Neuronal stem cell (in vitro differentiated cells): ENCODE measurements around the gene RTL5.

Experiments used
- DNase-seq: peaks from one replicate; pipeline ENCODE4 v3.0.0-alpha.2; 2013; ENCODE audit warnings: low spot score
- H2AFZ ChIP-seq: one replicate; pipeline ENCODE4 v1.6.1; 2013; ENCODE audit warnings: mild to moderate bottlenecking, low read length, inconsistent platforms
- H2AK5ac ChIP-seq: 2 replicates; pipeline ENCODE4 v1.6.1; 2013; ENCODE audit warnings: low read depth, mild to moderate bottlenecking, inconsistent platforms, low read length, moderate library complexity, mixed read lengths
- H2BK120ac ChIP-seq: 2 replicates; pipeline ENCODE4 v1.6.1; 2013; ENCODE audit warnings: low read depth, mild to moderate bottlenecking, inconsistent platforms, low read length, moderate library complexity, mixed read lengths
- H2BK12ac ChIP-seq: one replicate; pipeline ENCODE4 v1.6.1; 2013; ENCODE audit warnings: low read length, inconsistent platforms
- H2BK15ac ChIP-seq: 2 replicates; pipeline ENCODE4 v1.6.1; 2013; ENCODE audit warnings: mild to moderate bottlenecking, low read length, inconsistent platforms, mixed read lengths
- H2BK5ac ChIP-seq: one replicate; pipeline ENCODE4 v1.6.1; 2013; ENCODE audit warnings: inconsistent platforms, mild to moderate bottlenecking, low read length, moderate library complexity
- H3K14ac ChIP-seq: one replicate; pipeline ENCODE4 v1.6.1; 2013; ENCODE audit warnings: low read length, inconsistent platforms
- H3K18ac ChIP-seq: 2 replicates; pipeline ENCODE4 v1.6.1; 2013; ENCODE audit warnings: low read length, inconsistent platforms
- H3K23ac ChIP-seq: 2 replicates; pipeline ENCODE4 v1.6.1; 2013; ENCODE audit warnings: low read depth, mild to moderate bottlenecking, mixed read lengths, low read length, inconsistent platforms; ENCODE audit not compliant: poor library complexity
- H3K27ac ChIP-seq: replicated peaks from 3 replicates; pipeline ENCODE4 v1.5.1; 2013; ENCODE audit warnings: low read length, inconsistent platforms
- H3K27me3 ChIP-seq, 3 experiments: 2 replicates each; pipeline ENCODE4 v1.6.1; 2013; ENCODE audit warnings: low read length in 3 of 3, mild to moderate bottlenecking in 2 of 3, inconsistent platforms in 1 of 3, low read depth in 1 of 3, mixed read lengths in 1 of 3, moderate library complexity in 1 of 3; ENCODE audit not compliant: control insufficient read depth in 3 of 3, insufficient read depth in 3 of 3
- H3K36me3 ChIP-seq, 2 donors: replicated peaks in 1 of 2; 2 replicates each; pipeline ENCODE4 v1.6.1; 2013; ENCODE audit warnings: low read length in 2 of 2; ENCODE audit not compliant: control insufficient read depth in 2 of 2, insufficient read depth in 2 of 2
- H3K4ac ChIP-seq: 2 replicates; pipeline ENCODE4 v1.6.1; 2013; ENCODE audit warnings: inconsistent platforms, mild to moderate bottlenecking, low read length, moderate library complexity
- H3K4me1 ChIP-seq, 2 donors: 1 replicate in 1 of 2; 2 replicates in 1 of 2; pipeline ENCODE4 v1.6.1; 2013; ENCODE audit warnings: low read length in 2 of 2, low read depth in 1 of 2; ENCODE audit not compliant: control insufficient read depth in 2 of 2, insufficient read depth in 1 of 2
- H3K4me2 ChIP-seq: one replicate; pipeline ENCODE4 v1.6.1; 2013; ENCODE audit warnings: mild to moderate bottlenecking, low read length, inconsistent platforms; ENCODE audit not compliant: insufficient read depth, poor library complexity, severe bottlenecking
- H3K4me3 ChIP-seq, 2 donors: 2 replicates each; pipeline ENCODE4 v1.5.1; 2013; ENCODE audit warnings: low read length in 2 of 2, mild to moderate bottlenecking in 2 of 2, inconsistent platforms in 1 of 2, moderate library complexity in 1 of 2
- H3K79me1 ChIP-seq: one replicate; pipeline ENCODE4 v1.6.1; 2013; ENCODE audit warnings: low read depth, mild to moderate bottlenecking, inconsistent platforms, low read length, moderate library complexity
- H3K9ac ChIP-seq: one replicate; pipeline ENCODE4 v1.6.1; 2013; ENCODE audit warnings: mild to moderate bottlenecking, low read depth, low read length, inconsistent platforms; ENCODE audit not compliant: poor library complexity
- H3K9me3 ChIP-seq, 2 donors: replicated peaks in 1 of 2; 2 replicates each; pipeline versions ENCODE3 to v1.6.1; 2013; ENCODE audit warnings: low read length in 2 of 2, mild to moderate bottlenecking in 2 of 2, inconsistent platforms in 1 of 2, low read depth in 1 of 2, mixed read lengths in 1 of 2, moderate library complexity in 1 of 2; ENCODE audit not compliant: control insufficient read depth in 2 of 2, insufficient read depth in 1 of 2
- H4K8ac ChIP-seq: one replicate; pipeline ENCODE4 v1.6.1; 2013; ENCODE audit warnings: low read depth, mild to moderate bottlenecking, inconsistent platforms, low read length, moderate library complexity
- H4K91ac ChIP-seq: one replicate; pipeline ENCODE4 v1.6.1; 2013; ENCODE audit warnings: low read length, low read depth, mild to moderate bottlenecking, inconsistent platforms; ENCODE audit not compliant: poor library complexity
- WGBS, 2 donors: extraction: QIAGEN DNeasy Blood & Tissue Kit; methylation state at CpG; one replicate each; pipeline ENCODE4 v1.1.7; 2013; ENCODE audit warnings: missing lambda C conversion rate in 2 of 2, mixed read lengths in 1 of 2; ENCODE audit not compliant: insufficient read length in 2 of 2, insufficient replicate concordance in 1 of 2; ENCODE audit errors: extremely low coverage in 2 of 2; 5-methylcytosine and 5-hydroxymethylcytosine counted together

Gene RTL5

DNA sequence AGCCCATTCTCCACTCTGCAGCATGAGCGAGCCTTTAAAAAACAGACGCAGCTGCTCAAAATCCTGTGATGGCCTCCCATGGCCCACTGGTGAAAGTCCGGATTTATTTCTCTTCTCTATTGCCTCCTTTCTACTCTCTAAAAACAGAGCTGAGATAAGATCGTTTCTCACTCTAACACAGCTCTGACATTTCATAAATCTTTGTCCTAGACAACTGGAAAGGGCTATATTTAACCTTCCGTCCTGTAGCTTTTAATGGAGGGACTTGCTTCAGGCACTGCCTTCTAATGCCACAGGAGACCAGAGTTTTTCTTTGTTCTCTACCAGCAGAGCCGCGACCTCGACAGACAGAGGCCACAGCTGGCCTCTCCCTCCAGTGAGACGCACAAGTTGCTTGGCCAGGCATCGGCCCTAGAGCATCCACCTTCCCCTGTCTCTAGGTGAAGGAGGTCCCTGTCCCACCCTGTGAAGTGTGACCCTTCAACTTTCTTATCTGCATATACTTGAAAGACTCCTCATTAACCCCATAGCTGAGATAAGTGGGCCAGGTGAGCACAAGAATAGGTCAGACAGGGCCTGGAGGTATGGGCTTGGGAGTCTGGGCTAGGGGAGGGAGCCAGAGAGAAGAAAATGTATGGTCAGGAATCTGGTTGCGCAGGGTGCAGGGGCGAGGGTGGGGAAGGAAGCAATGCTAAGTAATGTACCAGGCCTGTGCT is 50.0 kb downstream of the RTL5 start:
- no peak overlapping the region for H4K8ac ChIP-seq
- H3K9me3 ChIP-seq = no peaks in the 10 kb centered on the region
- H2BK120ac ChIP-seq = no peak overlapping the region
- H3K4me3 ChIP-seq = no peak overlapping the region
- H3K23ac ChIP-seq = no peak overlapping the region
- H3K4ac ChIP-seq = no peak overlapping the region
- no peak overlapping the region for H4K91ac ChIP-seq
- H3K18ac ChIP-seq = no peak overlapping the region
- no peak overlapping the region for H2AK5ac ChIP-seq
- no CpG with 5 or more reads among the region's 12 CpGs for WGBS, 2 donors
- H3K79me1 ChIP-seq = peaks cover 1% of the 10 kb centered on the region
- H2AFZ ChIP-seq = no peak overlapping the region
- no peaks in the 10 kb centered on the region for H3K27me3 ChIP-seq
- no peak overlapping the region for H2BK15ac ChIP-seq
- H3K4me2 ChIP-seq = no peak overlapping the region
- no peak for DNase-seq
- H3K14ac ChIP-seq = no peak overlapping the region
- H2BK12ac ChIP-seq = no peak overlapping the region
- no peak overlapping the region for H3K9ac ChIP-seq
- no peak overlapping the region for H2BK5ac ChIP-seq
- H3K36me3 ChIP-seq = no peaks in the 10 kb centered on the region
- peaks cover 9 to 25% of the 10 kb centered on the region in 2 donors for H3K4me1 ChIP-seq
- H3K27ac ChIP-seq = no peak overlapping the region

DNA sequence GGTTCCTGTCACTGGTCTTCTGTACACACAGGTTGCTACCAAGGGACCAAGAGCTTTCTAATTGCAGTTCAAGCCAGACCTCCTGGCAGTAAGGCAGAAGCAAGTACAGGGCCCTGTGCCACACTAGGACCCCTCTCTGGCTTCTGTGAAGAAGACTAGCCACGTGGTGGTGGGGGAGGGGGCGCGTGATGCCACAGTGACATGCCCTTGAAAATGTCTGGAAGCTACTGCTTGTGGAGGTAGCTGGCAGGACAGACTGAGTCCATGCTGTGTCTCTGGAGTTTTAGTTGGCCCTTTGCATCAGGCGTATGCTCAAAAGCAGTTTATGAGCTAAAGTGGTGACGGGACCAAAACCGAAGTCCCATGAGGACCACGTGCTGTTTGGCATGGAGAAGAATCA is 50.9 kb downstream of the RTL5 start:
- WGBS, 2 donors = no CpG with 5 or more reads among the region's 7 CpGs
- Histone ChIP-seq H3K4ac (no peak overlapping the region), H3K18ac (peak overlapping the region; percentile 1), H2BK15ac (no peak overlapping the region), H3K14ac (no peak overlapping the region), H4K8ac (no peak overlapping the region), H3K36me3 (no peaks in the 10 kb centered on the region), H3K4me1 (peaks cover 9 to 25% of the 10 kb centered on the region in 2 donors), H3K4me3 (no peak overlapping the region), H2BK120ac (no peak overlapping the region), H2AK5ac (no peak overlapping the region), H3K27ac (no peak overlapping the region), H2AFZ (no peak overlapping the region), H2BK12ac (no peak overlapping the region), H4K91ac (no peak overlapping the region), H3K27me3 (no peaks in the 10 kb centered on the region), H3K79me1 (peaks cover 1% of the 10 kb centered on the region), H3K9ac (no peak overlapping the region), H3K23ac (no peak overlapping the region), H3K4me2 (no peak overlapping the region), H2BK5ac (no peak overlapping the region), H3K9me3 (no peaks in the 10 kb centered on the region)
- no peak for DNase-seq

DNA sequence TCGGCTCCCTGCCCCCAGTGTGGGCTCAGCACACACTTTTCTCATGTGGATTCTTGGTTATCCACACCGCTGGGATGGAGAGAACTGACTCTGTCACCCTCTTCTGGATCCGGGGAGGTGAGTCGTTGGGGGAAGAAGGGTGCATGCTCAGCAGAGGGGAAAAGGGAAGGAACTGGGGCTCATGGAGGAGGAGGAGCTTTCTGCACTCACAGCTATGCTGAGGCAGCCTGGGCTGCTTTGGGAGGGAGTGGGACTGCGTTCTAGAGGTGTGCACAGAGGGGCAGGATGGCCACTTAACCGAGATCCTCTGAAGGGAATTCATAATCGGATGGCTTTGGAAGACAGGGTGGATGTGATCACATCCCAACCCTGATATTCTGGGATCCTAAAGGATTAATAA is 51.6 kb downstream of the RTL5 start:
- Histone ChIP-seq H3K14ac (no peak overlapping the region), H3K4me3 (no peak overlapping the region), H3K9ac (no peak overlapping the region), H3K27ac (no peak overlapping the region), H3K18ac (no peak overlapping the region), H3K4ac (no peak overlapping the region), H2AFZ (no peak overlapping the region), H2BK120ac (no peak overlapping the region), H3K36me3 (no peaks in the 10 kb centered on the region), H3K27me3 (no peaks in the 10 kb centered on the region), H3K23ac (no peak overlapping the region), H2AK5ac (no peak overlapping the region), H3K4me2 (no peak overlapping the region), H2BK12ac (no peak overlapping the region), H3K9me3 (no peaks in the 10 kb centered on the region), H3K4me1 (peaks cover 9 to 25% of the 10 kb centered on the region in 2 donors), H4K8ac (no peak overlapping the region), H4K91ac (no peak overlapping the region), H3K79me1 (peaks cover 1% of the 10 kb centered on the region), H2BK5ac (no peak overlapping the region), H2BK15ac (no peak overlapping the region)
- WGBS, 2 donors = no CpG with 5 or more reads among the region's 7 CpGs
- no peak for DNase-seq

DNA sequence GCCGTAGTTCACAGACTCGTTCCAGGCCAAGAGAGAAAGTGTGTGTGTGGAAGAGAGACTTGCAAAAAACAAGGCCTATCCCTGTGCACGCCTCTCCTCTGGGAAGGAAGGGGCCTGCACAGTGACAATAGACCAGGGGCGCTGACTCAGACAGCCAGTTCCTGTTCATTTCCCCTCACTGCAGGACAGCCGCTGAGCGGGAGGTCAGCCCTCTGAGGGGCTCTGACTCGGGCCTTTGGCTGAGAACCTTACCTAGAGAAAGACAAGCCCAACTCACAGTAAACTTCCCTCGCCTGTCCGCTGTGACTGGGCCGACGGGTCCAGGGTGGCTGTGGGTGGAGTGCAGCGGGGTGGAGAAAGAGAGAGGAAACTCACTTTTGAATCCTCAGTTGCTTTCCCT is 52.1 kb downstream of the RTL5 start:
- H3K27ac ChIP-seq = no peak overlapping the region
- H3K4me3 ChIP-seq = no peak overlapping the region
- DNase-seq = no peak
- H3K9me3 ChIP-seq = no peaks in the 10 kb centered on the region
- peaks cover 9 to 25% of the 10 kb centered on the region in 2 donors for H3K4me1 ChIP-seq
- peaks cover 1% of the 10 kb centered on the region for H3K79me1 ChIP-seq
- H3K14ac ChIP-seq = no peak overlapping the region
- H3K9ac ChIP-seq = no peak overlapping the region
- no CpG with 5 or more reads among the region's 12 CpGs for WGBS, 2 donors
- H3K18ac ChIP-seq = no peak overlapping the region
- H2BK5ac ChIP-seq = no peak overlapping the region
- H3K36me3 ChIP-seq = no peaks in the 10 kb centered on the region
- H3K4ac ChIP-seq = no peak overlapping the region
- no peak overlapping the region for H2BK15ac ChIP-seq
- no peak overlapping the region for H2AFZ ChIP-seq
- H4K91ac ChIP-seq = no peak overlapping the region
- no peaks in the 10 kb centered on the region for H3K27me3 ChIP-seq
- no peak overlapping the region for H2BK120ac ChIP-seq
- no peak overlapping the region for H4K8ac ChIP-seq
- H3K23ac ChIP-seq = no peak overlapping the region
- no peak overlapping the region for H2AK5ac ChIP-seq
- no peak overlapping the region for H2BK12ac ChIP-seq
- no peak overlapping the region for H3K4me2 ChIP-seq
